ENCODE data around the gene TOMT.

DNA sequence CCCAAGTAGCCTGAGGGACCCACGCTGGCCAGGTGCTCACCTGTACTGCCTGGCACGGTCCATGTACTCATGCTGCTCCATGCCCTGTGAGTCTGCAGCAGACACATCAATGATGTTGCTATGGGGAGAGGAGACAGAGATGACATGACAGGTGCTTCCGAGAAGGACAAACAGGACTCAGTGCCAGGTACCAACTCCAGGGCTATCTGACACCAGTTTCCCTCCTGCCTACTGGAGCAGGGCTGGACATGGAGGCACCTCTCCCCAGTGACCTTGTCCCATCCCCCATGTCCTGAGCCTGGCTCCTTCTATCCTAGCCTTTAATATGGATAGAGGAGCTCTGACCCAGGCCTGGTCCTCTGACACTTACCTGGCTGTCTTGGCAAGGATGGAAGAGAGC lies 7.0 kb upstream of the TOMT start:
- TF ChIP-seq, protein P1, sequence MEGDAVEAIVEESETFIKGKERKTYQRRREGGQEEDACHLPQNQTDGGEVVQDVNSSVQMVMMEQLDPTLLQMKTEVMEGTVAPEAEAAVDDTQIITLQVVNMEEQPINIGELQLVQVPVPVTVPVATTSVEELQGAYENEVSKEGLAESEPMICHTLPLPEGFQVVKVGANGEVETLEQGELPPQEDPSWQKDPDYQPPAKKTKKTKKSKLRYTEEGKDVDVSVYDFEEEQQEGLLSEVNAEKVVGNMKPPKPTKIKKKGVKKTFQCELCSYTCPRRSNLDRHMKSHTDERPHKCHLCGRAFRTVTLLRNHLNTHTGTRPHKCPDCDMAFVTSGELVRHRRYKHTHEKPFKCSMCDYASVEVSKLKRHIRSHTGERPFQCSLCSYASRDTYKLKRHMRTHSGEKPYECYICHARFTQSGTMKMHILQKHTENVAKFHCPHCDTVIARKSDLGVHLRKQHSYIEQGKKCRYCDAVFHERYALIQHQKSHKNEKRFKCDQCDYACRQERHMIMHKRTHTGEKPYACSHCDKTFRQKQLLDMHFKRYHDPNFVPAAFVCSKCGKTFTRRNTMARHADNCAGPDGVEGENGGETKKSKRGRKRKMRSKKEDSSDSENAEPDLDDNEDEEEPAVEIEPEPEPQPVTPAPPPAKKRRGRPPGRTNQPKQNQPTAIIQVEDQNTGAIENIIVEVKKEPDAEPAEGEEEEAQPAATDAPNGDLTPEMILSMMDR (IDR thresholded peaks at IDR 0.05) = no peak
- TF ChIP-seq POLR2A (IDR thresholded peaks at IDR 0.05) = no peak

Data from suprapubic skin (tissue), 3 donors.